Frontal cortex (tissue), 4 donors: Measurements from ENCODE around the gene CATSPER1. TPM values are rescaled to one million over a fixed set of nuclear protein-coding genes. Genes with fewer than 3 reads are reported as not detected.

ENCODE experiments used
- DNase-seq, 2 donors: peaks; one replicate each; pipeline ENCODE4 v3.0.0; 2012; ENCODE audit warnings: low spot score in 2 of 2
- FAIRE-seq: peaks from 2 replicates; lab custom pipeline; 2012; peaks lifted over from hg19 to GRCh38; lab: Jason Lieb, UNC
- total RNA-seq: library from RNA; depleted of rRNA; stranded (reverse); fragments of >200 nt; gene quantifications from one replicate; pipeline ENCODE4 v1.2.3, GENCODE V29; 2014
- donor health status: control.
- donor health status: control.
- donor health status: control.

The CATSPER1 gene
- total RNA-seq, 1 donor from 2014 or later: not detected

DNA sequence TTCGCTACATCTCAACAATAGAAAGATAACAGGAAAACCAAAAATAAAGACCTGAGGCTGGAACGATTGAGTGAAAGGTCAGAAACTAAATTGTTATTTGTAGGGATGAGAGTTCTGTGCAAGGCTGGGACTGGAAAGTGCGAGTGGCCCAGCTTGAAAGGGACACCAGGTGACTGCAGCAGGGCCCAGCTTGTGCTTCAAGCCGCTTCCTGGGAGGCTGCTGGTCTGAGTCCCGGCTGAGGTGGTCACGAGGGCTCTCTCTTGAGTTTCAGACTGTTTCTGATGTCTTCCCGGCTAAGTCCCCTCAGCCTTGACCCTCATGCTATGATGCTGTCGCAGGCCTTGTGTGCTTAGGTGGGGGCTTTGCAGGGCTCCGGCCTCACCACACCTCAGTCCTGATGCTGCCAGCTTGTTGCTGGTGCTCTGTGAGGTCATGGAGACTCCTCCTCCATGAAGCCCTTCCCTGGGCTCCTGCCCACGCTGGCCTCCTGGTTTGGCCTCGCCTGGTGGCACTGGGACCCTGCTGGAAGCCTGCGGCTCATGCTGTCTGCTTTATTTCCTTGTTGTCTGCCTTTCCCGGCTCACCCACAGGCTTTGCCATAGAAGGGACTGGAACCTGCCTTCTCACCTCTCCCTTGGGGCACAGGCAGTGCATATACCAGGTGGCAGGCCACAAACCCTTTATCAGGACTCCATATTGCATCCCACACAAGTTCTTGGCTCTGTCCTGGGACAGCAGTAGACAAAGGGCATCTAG is 20.0 kb downstream of the CATSPER1 start:
- DNase-seq: no peak
- FAIRE-seq: no peak

DNA sequence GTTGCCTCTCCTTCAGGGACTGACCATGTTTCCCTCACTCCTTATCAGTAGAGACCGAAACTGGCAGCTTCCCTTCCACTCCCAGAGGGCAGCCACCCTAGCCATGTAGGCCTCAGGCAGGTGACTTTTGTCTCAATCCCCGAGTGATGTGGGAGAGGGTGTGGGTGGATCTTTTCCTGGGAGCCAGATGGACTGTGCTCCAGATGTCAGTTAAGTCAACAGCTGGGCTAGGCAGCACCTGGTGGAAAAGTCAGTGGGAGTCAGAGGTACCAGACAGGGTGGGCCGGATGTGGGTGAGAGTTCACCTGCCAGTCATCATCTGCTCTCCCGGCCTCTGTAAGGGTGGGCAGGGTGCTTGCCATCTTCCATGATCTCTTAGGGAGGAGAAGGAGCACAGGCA is 22.1 kb downstream of the CATSPER1 start:
- FAIRE-seq: no peak

DNA sequence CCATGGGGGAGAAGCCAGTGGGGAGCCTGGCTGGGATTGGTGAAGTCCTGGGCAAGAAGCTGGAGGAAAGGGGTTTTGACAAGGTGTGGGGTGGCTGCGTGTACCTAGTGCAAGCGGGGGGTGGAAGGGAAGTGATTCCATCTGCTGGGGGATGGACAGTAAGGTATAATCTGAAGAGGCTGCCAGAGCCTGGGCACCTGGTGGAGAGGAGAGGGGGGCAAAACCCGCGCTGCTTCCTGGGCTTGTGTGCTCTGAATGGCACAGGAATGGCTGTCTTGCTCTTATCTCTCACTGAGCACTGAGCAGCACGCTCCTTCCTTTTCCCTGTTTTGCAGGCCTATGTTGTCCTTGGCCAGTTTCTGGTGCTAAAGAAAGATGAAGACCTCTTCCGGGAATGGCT is 23.0 kb downstream of the CATSPER1 start:
- DNase-seq (no peak), FAIRE-seq (no peak)

More for the DNA sequence above, 22.1 kb downstream of the CATSPER1 start:
- DNase-seq: no peak

DNA sequence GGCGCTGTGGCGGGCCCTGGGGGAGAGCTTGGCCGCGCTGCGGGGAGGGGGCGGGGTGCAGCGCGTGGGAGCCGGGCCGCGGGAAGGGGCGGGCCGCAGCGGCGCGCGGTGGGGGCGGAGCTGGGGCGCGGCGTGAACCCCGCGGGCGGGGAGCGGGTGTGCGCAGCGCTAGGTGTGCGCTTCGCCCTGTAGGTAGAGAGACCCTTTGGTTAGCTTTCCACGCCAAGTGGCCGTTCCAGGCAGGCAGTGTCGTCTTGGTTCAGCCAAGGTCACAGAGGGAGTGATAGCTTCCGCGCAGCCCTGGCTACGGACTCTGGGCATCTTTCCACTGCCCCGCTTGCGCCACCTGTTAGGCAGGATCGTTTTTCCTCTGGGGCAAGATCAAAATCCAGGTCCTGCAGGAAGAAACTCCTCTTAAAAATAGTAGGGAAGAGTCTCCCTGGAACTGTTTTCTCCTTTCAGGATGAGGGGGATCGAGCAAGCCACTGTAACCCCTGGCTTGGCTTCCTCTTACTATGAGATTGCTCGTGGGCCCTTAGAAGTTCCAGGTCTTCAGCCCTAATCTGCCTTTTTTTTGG is 23.5 kb downstream of the CATSPER1 start:
- peak; percentile 85 to 86 for DNase-seq
- FAIRE-seq: no peak

DNA sequence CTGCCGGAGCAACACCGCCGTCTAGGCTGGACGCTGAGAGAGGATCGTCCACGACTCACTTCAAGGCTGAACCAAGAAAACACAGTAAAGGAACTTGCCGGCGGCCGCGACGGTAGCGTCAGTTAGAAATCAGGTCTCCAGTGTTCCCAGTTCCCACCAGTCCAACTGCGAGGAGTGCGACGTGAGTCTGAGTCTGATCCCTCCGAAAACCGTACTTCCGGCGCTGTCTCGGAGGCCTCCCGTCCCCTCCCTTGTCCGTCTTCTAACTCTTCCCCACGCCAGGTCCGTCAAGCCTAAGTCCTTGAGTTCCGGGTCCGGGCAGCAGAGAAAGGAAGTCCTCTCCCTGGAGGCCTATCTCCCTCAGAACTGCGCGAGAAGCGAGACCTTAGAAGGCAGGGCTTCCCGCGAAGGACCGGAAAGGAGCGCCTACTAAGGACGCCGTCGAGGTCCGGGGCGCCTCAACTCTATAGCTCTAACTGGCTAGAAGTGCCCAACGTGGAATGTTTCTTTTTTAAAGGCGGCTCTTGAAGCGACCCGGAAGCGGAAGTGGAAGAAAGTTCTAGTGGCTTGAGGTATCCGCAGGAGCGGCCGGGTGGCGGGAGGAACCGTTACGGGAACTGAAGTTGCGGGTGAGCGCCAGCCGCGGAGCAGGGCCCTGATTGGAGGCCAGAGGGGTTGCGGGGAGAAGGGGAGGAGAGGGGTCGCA is 24.2 kb downstream of the CATSPER1 start, which contains the start of the genes BANF1 and EIF1AD:
Gene BANF1, plus strand, starts transcription at position 562 of the 706 bp plus-strand sequence. CDS start 748 bp downstream, outside the sequence.
Gene EIF1AD, minus strand, starts transcription at position 216 of the 706 bp plus-strand sequence. CDS start 1,768 bp downstream, outside the sequence.
- FAIRE-seq: no peak
- DNase-seq: peak; percentile 84

DNA sequence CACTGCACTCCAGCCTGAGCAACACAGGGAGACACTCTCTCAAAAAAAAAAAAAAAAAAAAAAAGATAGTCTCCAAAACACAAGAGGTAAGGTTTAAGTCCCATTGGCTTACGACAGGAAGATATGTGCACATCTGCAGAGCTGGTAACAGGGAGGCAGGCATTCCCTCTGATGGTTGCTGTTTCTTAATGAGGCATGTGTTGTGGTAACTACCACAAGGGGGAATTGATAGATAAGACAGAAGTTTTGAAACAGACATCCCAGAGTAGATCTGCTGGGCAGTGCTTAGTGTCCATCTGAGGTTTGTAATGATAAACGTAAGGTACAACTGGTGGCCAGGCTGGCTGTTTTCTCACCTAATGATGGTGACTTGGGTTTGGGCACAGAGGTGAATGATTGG is 29.0 kb downstream of the CATSPER1 start:
- DNase-seq (no peak), FAIRE-seq (no peak)

DNA sequence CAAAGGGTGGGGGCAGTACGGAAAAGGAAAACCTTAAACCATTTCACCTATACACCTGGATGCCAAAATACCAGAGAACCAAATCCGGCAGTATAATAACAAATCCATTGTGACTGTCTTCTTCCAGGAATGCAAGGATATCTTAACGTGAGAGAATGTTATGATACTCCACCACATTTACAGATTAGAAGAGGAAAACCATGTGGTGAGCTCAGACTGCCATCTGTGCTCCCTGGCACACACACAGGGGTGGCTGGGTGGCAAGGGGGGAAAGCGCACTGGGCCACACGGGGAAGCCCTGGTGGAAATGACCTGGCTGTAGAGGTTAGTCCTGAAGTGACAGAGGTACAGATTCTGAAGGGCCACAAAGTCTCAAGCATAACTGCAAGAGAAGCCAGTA is 34.2 kb downstream of the CATSPER1 start:
- FAIRE-seq (no peak), DNase-seq (no peak)

DNA sequence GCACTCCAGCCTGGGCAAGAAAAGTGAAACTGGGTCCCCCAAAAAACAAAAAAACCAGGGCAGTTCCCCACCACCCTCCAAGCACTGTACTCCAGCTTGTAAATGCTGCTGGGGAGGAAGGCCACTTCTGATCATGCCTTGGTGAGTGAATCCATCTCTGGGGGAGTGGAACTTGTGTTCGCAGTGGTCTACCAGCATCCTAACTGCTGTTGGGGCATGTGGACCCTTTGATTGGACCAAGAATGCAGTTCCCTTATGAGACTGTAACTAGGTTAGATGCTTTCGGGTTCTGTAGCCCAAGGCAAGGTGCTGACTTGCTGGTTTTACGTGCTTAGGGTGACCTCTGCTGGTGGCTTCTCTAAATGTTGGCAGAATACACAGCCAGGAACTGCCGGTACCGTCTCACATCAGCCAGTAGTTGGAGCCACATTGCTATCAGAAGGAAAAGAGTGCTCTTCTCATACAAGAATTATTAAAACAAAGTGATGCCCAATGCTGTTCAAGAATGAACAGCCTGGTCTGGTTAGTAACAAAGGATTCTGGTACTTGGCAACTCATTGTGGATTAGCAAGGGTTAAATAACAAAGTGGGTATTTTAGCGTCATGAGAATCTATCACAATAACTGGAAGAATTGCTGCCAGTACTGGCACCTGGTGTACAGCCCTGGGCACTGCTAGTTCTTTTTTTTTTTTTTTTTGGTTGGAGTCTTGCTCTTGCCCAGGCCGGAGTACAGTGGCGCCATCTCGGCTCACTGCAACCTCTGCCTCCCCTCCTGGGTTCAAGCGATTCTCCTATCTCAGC is 37.3 kb downstream of the CATSPER1 start:
- DNase-seq (peak; percentile 77 to 90), FAIRE-seq (peak; percentile 88)

DNA sequence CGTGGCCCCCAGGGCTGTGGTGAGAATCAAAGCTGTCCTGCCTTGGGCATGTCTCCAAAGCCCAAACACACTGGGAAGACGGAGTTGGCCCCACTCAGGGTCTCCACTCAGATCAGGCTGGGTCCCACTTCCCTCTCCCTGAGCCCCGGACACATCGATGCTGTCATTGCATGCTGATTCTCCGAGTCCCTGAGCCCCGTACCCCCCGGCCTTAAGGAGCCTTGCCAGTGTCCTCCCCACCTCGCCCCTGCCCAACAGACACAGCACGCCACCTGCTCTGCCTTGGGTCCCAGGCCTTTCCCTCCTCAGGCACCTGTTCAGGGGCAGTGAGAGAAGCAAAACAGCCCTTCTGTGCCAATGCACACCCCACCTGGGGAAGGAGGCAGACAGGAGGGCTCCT is 38.9 kb downstream of the CATSPER1 start:
- FAIRE-seq: no peak
- DNase-seq: no peak

DNA sequence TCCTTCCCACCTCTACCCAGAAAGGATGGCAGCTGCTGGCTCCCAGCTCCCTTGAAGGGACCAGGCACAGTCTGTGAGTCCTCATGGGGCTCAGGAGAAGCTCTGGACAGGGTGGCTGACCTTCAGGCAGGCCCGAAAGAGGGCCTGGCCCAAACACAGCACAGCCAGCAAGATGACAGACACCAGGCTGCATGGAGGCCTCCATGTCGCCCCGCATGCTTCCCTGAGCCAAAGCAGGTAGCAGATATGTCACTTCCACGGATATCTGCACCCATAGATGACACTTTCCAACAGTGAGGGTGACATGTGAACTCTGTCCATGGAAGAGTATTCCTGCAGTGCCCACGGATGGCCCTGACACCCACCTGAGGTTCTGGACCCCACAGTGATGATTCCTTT is 42.7 kb downstream of the CATSPER1 start:
- FAIRE-seq (no peak), DNase-seq (no peak)

DNA sequence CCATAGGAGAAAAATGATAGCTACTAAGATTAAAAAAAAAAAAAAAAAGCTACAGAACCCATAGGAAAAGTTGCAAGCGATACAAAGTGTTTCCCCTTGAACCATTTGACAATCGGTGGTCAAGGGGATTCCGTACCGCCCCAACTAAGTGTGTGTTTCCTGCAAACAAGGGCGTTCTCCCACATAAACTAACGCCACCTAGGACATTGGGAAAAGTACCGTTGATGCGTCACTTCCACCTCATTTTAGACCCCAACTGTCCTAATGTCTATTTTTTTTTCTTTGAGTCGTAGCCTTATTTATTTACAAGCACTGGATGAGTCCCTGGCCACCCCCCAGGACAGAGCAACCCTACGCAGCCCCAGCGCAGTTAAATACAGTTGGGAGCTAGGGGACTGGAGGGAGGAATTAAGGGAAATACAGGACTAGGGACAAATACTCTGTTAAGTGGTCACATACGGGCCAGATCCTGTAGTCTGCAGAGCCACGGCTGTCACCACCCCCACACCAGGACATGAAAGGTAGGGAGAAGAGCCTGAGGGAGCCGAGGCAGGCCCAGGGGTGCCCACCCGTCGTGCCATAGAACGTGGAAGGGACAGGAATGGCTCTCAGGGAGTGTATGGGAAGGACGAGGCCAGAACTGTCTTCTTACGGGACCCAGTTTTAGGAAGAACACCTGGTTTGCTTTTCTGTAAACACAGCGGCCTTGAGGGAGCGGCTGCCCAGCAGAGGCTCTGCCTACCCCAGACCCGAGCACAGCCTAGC is 43.3 kb downstream of the CATSPER1 start:
- no peak for DNase-seq
- FAIRE-seq: no peak

DNA sequence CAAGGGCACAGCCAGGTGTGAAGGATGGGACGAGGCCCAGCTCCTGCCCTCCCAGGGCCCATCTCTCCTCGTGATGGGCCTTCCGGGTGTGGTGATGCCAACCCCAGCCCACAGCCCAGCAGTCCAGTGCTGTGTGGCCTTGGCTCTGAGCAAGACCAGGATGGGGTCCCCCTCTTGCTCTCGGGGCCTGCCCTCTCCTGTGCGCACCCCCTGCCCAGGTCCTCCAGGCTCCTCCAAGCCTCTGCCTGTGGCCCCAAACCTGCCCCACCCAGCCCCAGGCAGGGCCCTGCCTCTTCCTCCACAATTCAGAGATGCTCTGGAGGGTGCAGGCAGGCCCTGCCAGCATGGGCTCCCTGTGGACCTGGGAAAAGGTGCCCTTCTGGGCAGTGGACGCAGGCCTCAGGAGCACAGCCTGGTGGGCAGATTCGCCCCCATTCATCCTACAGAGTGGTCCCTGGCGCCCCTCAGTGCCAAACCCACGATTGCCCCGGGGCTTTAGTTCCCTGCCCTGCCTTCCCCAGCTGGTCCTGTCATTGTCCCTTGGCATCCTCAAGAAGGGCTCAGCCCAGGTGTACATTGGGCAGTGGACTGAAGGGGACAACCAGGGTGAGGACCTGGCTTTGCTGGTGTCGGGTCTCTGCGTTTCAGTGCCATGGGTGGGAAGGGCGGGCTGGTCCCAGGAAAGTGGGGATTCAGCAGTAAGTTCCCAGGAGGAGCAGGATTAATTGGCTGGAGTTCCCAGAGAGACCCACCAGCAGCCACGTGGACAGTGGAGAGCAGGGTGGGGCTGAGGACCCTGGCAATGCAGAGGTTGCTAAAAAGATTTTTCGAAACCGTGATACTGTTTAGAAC is 44.1 kb downstream of the CATSPER1 start:
- DNase-seq (no peak), FAIRE-seq (no peak)

DNA sequence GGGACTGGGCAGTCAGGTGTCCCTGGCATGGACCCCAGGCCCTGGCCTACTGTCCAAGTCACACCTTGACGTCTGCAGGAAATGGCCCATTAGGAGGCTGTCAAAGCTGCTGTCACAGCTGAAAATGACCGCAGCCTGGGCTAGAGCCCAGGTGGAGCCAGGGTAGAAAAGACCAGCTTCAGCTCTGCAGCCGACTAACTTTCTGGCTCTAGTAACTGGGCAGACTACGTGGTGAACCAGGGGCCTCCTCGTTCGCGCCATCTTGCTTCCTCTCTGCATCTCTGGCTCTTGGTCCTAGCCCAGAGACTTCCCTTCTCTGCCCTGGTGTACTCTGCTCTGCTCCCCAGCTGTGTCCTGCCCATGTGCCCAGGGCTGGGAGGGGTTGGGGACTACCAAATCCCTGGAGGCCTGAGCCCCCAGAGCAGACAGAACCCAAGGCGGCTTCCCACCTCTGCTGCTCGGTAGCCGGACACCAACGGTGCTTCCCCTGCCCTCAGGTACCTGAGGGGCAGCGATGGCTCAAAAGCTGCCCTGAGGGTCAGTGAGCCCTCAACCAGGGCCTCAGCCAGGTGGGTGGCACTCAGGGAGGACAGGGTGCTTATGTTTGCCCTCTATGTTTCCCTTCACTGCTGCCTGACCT is 45.1 kb downstream of the CATSPER1 start:
- no peak for FAIRE-seq
- DNase-seq: no peak

DNA sequence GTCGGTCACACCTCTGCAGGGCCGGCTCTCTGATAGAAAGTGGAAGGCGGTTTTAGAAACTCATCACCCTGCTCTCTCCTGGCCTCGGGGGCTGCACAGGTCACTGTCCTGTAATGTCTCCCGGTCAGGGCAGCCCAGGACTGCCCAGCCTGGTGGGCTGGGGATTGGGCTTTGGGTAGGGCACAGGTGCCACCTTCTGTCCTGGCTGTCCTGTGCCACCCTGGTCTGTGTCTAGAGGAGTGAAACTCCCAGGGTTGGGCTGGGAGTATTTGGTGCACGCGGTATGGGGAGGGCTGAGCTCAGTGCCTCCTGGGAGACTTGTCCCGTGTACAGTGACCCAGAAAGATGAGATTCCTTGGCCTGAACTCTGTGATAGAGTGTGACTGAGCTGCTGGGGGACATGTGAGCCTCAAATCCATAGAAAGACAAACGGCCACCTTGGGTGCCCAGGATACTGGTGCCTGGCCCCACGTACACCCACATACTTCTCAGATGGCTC is 47.0 kb downstream of the CATSPER1 start:
- DNase-seq: no peak
- FAIRE-seq: no peak

DNA sequence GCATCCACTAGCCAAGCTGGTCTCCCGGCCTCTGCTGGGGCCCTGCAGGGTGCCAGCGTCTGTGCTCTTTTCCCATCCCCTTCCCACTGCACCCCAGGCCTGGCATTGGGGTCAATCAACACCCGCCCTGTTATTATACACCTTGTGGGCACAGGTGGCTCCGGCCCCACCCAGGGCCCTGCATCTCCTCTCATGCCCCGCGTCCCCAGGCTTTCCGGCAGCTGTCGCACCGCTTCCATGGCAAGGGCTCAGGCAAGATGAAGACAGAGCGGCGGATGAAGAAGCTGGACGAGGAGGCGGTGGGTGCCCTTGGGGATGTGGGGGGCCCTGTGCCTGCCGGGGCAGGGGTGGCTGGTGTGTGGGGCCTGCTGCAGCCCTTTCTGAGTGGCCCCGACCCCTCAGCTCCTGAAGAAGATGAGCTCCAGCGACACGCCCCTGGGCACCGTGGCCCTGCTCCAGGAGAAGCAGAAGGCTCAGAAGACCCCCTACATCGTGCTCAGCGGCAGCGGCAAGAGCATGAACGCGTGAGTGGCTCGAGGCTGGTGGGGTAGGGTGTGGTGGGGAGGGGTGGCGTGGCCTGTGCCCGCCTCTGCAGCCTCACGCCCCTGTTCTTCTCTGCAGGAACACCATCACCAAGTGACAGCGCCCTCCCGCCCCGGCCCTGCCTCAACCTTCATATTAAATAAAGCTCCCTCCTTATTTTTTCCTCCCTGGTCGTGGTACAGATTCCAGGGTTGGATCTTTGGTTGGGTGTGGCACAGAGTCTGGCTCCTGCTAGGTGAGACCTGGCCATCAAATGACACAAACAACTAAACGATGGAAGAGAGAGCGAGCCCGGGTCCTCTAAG is 47.7 kb downstream of the CATSPER1 start:
- FAIRE-seq (no peak), DNase-seq (no peak)

DNA sequence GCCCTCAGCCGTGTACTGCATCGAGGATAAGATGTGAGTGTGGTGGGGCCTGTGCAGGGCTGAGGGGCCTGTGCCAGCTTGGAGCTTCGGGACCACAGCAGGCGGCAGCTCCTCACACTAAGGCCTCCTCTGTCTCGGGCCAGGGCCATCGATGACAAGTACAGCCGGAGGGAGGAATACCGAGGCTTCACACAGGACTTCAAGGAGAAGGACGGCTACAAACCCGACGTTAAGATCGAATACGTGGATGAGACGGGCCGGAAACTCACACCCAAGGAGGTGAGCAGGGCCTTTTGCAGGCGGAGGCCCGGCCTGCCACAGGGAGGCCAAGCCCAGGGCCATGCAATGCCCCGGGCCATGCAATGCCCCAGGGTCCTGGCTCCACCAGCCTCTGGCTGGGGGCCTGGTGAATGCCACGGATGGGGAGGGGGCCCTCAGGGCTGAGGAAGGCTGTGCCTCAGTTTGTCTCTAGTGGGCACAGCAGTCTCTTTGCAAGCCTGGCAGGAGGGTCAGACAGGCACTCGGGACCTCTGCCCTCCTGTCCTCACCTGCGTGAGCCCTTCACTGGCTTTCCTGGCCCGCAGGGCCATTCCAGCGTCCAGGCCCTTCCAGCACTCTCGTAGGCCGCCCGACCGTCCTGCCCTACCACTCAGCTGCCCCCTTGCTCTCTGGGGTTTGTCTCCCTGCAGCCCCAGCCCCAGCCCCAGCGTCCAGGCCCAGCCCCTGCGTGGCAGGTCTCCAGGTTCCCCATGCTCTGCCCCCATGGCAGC is 48.5 kb downstream of the CATSPER1 start:
- FAIRE-seq (no peak), DNase-seq (no peak)
